Liver (tissue), 9 donors: ENCODE data around the gene KIRREL3. TPM values are rescaled to one million over a fixed set of nuclear protein-coding genes. Genes with fewer than 3 reads are reported as not detected.

Source experiments
- DNase-seq: peaks from one replicate; pipeline ENCODE4 v3.0.0-alpha.2; 2017; ENCODE audit warnings: low spot score
- H3K27ac ChIP-seq, 2 donors: one replicate each; pipeline ENCODE4 v1.7.0; 2013; ENCODE audit warnings: inconsistent platforms in 2 of 2, low read length in 2 of 2, control low read depth in 1 of 2, low read depth in 1 of 2, mild to moderate bottlenecking in 1 of 2
- H3K27me3 ChIP-seq, 4 donors: one replicate each; pipeline versions ENCODE4 v1.6.1 to v1.7.0; 2013; ENCODE audit warnings: low read length in 3 of 4, inconsistent platforms in 1 of 4, mild to moderate bottlenecking in 1 of 4, moderate library complexity in 1 of 4; ENCODE audit not compliant: control insufficient read depth in 4 of 4, insufficient read depth in 4 of 4
- H3K36me3 ChIP-seq, 4 donors: one replicate each; pipeline versions ENCODE4 v1.6.1 to v1.7.0; 2013; ENCODE audit warnings: low read length in 3 of 4, mild to moderate bottlenecking in 3 of 4, low read depth in 1 of 4, moderate library complexity in 1 of 4; ENCODE audit not compliant: control insufficient read depth in 4 of 4, insufficient read depth in 3 of 4
- H3K4me1 ChIP-seq, 4 donors: one replicate each; pipeline versions ENCODE4 v1.6.1 to v1.7.0; 2013; ENCODE audit warnings: low read length in 3 of 4, mild to moderate bottlenecking in 3 of 4, moderate library complexity in 1 of 4; ENCODE audit not compliant: control insufficient read depth in 4 of 4, insufficient read depth in 4 of 4
- H3K4me3 ChIP-seq, 3 donors: one replicate each; pipeline versions ENCODE4 v1.6.1 to v1.7.0; 2013; ENCODE audit warnings: low read length in 3 of 3, control low read depth in 1 of 3, low read depth in 1 of 3, mild to moderate bottlenecking in 1 of 3
- H3K9ac ChIP-seq, 2 donors: one replicate each; pipeline ENCODE4 v1.7.0; 2013; ENCODE audit warnings: low read length in 2 of 2, mild to moderate bottlenecking in 2 of 2, moderate library complexity in 2 of 2, control low read depth in 1 of 2, low read depth in 1 of 2
- H3K9me3 ChIP-seq, 4 donors: one replicate each; pipeline versions ENCODE4 v1.6.1 to v1.7.0; 2013; ENCODE audit warnings: low read length in 3 of 4; ENCODE audit not compliant: control insufficient read depth in 4 of 4
- EGR1 ChIP-seq, 2 donors: IDR thresholded peaks; 2 replicates each; pipeline ENCODE4 v1.6.1; 2016 to 2018; ENCODE audit warnings: antibody characterized with exemption in 2 of 2, low read depth in 2 of 2
- FOXA1 ChIP-seq: IDR thresholded peaks from 2 replicates; pipeline ENCODE4 v1.6.1; 2016; ENCODE audit warnings: antibody characterized with exemption
- GABPA ChIP-seq, 2 donors: IDR thresholded peaks in 1 of 2; conservative IDR thresholded peaks in 1 of 2; 2 replicates each; pipeline ENCODE4 v1.6.1; 2016; ENCODE audit warnings: antibody characterized with exemption in 2 of 2, mild to moderate bottlenecking in 1 of 2, moderate library complexity in 1 of 2
- HNF4A ChIP-seq, 2 donors: conservative IDR thresholded peaks; 2 replicates each; pipeline ENCODE4 v1.6.1; 2016; ENCODE audit warnings: antibody characterized with exemption in 2 of 2, mild to moderate bottlenecking in 2 of 2
- HNF4G ChIP-seq: IDR thresholded peaks from 2 replicates; pipeline ENCODE4 v1.6.1; 2016; ENCODE audit warnings: antibody characterized with exemption
- NR2F2 ChIP-seq: IDR thresholded peaks from 2 replicates; pipeline ENCODE4 v1.6.1; 2016; ENCODE audit warnings: antibody characterized with exemption
- REST ChIP-seq: IDR thresholded peaks from 2 replicates; pipeline ENCODE4 v1.6.1; 2016; ENCODE audit warnings: antibody characterized with exemption, mild to moderate bottlenecking
- RXRA ChIP-seq, 2 donors: IDR thresholded peaks; 2 replicates each; pipeline ENCODE4 v1.6.1; 2017 to 2018; ENCODE audit warnings: antibody characterized with exemption in 2 of 2, mild to moderate bottlenecking in 1 of 2
- SP1 ChIP-seq: IDR thresholded peaks from 2 replicates; pipeline ENCODE4 v1.6.1; 2018; ENCODE audit warnings: antibody characterized with exemption, mild to moderate bottlenecking
- YY1 ChIP-seq: IDR thresholded peaks from 2 replicates; pipeline ENCODE4 v1.6.1; 2016; ENCODE audit warnings: antibody characterized with exemption, mild to moderate bottlenecking
- WGBS: extraction: QIAGEN DNeasy Blood & Tissue Kit; methylation state at CpG from one replicate; pipeline ENCODE4 v1.1.7; 2013; 5-methylcytosine and 5-hydroxymethylcytosine counted together
- polyA plus RNA-seq, 2 donors: library from polyadenylated mRNA; stranded (reverse) in 1 of 2; unstranded in 1 of 2; fragments of 200-250 nt in 1 of 2; fragments of >200 nt in 1 of 2; fragmentation: Nextera tagmentation in 1 of 2; extraction: Ambion mirVana in 1 of 2; gene quantifications; one replicate each; pipeline versions ENCODE4 v1.2.1 to v1.2.3, GENCODE V29; 2013 to 2015
- total RNA-seq, 2 donors: library from RNA; depleted of rRNA; stranded (reverse); fragments of >200 nt; gene quantifications; one replicate each; pipeline ENCODE4 v1.2.3, GENCODE V29; 2014
- TF ChIP-seq, protein P1 (sequence below): IDR thresholded peaks from 2 replicates; pipeline ENCODE4 v1.6.1; 2016; ENCODE audit warnings: antibody characterized with exemption
- TF ChIP-seq, protein P2 (sequence below): IDR thresholded peaks from 2 replicates; pipeline ENCODE4 v1.6.1; 2016; ENCODE audit warnings: antibody characterized with exemption
- donor health status: healthy.
- donor health status: healthy.
- donor health status: healthy.
- donor health status: healthy.
- donor health status: healthy.

KIRREL3 gene
- total and polyA plus RNA-seq, 4 donors: 0.03 to 0.29 (median 0.08) TPM; not detected in 1

DNA sequence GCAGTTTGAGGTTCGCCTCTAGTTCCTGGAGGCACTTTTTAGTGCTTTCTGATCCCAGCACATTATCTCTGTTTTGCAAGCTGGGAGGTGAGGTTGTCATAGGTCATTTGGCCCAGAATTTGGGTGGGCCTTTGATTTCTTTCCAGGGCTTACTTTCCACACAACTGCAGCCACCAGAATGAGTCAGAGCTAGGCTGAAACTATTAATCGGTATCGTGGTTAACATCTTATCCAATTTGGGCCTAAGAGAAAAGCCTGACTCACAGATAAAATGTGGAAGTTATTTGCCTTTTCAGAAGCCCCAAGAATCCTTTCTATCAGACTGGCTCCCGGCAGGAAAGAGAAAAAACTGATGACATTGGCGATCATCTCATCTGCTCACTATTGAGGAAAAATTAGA lies 166.4 kb downstream of the KIRREL3 start:
- H3K4me1 ChIP-seq: no peaks in the 10 kb centered on the region
- H3K36me3 ChIP-seq: no peaks in the 10 kb centered on the region
- no peak overlapping the region for H3K4me3 ChIP-seq
- H3K27me3 ChIP-seq: peaks cover 0 to 3% (median 0%) of the 10 kb centered on the region in 4 donors
- no peak overlapping the region for H3K9ac ChIP-seq
- 84% methylated on average over 5 of the region's 5 CpGs for WGBS
- no peak overlapping the region for H3K27ac ChIP-seq
- DNase-seq: no peak
- TF ChIP-seq NR2F2 (no peak), RXRA (IDR thresholded peaks at IDR 0.05) (no peak), HNF4G (no peak), SP1 (no peak), REST (no peak), YY1 (no peak), FOXA1 (no peak)
- TF ChIP-seq, protein P1, sequence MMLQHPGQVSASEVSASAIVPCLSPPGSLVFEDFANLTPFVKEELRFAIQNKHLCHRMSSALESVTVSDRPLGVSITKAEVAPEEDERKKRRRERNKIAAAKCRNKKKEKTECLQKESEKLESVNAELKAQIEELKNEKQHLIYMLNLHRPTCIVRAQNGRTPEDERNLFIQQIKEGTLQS: no peak
- H3K9me3 ChIP-seq: peaks cover 0 to 2% (median 0%) of the 10 kb centered on the region in 4 donors

GRCh38 chr11:126833065-126833464 lies 167.5 kb downstream of the KIRREL3 start:
- Histone ChIP-seq H3K27me3 (peaks cover 0 to 3% (median 0%) of the 10 kb centered on the region in 4 donors), H3K27ac (no peak overlapping the region), H3K9ac (no peak overlapping the region), H3K4me3 (no peak overlapping the region), H3K36me3 (no peaks in the 10 kb centered on the region), H3K9me3 (peaks cover 0 to 2% (median 0%) of the 10 kb centered on the region in 4 donors), H3K4me1 (no peaks in the 10 kb centered on the region)
- no peak for DNase-seq
- WGBS: 92% methylated on average over 1 of the region's 1 CpG
- TF ChIP-seq HNF4G: no peak
- TF ChIP-seq, protein P1: no peak
- no peak for TF ChIP-seq HNF4A (conservative IDR thresholded peaks at IDR 0.05)

DNA sequence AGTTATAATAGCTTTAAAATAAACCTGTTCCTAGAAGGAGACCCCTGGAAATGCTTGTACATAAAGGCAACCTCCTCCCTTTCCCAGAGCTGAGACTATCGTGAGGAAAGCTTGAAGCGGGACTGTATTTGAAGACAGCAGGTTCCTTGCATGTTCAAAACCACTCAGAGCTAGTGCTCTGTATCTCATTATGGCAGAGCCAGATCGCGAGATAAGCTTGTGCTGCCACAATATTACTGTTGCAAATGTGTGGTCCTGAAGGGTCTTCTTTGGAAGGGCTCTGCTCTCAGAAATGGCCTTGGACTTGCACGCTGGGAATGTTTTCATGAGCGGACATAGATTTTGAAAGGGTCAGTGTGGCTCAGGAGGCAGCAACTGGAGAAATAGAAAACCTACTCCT lies 168.2 kb downstream of the KIRREL3 start:
- peaks cover 0 to 3% (median 0%) of the 10 kb centered on the region in 4 donors for H3K27me3 ChIP-seq
- no peak for DNase-seq
- H3K27ac ChIP-seq: no peak overlapping the region
- H3K9me3 ChIP-seq: peaks cover 0 to 2% (median 0%) of the 10 kb centered on the region in 4 donors
- 83% methylated on average over 6 of the region's 6 CpGs for WGBS
- H3K36me3 ChIP-seq: no peaks in the 10 kb centered on the region
- no peak overlapping the region for H3K4me3 ChIP-seq
- no peaks in the 10 kb centered on the region for H3K4me1 ChIP-seq
- no peak overlapping the region for H3K9ac ChIP-seq
- TF ChIP-seq, protein P2, sequence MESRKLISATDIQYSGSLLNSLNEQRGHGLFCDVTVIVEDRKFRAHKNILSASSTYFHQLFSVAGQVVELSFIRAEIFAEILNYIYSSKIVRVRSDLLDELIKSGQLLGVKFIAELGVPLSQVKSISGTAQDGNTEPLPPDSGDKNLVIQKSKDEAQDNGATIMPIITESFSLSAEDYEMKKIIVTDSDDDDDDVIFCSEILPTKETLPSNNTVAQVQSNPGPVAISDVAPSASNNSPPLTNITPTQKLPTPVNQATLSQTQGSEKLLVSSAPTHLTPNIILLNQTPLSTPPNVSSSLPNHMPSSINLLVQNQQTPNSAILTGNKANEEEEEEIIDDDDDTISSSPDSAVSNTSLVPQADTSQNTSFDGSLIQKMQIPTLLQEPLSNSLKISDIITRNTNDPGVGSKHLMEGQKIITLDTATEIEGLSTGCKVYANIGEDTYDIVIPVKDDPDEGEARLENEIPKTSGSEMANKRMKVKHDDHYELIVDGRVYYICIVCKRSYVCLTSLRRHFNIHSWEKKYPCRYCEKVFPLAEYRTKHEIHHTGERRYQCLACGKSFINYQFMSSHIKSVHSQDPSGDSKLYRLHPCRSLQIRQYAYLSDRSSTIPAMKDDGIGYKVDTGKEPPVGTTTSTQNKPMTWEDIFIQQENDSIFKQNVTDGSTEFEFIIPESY: no peak
- no peak for TF ChIP-seq HNF4G
- TF ChIP-seq EGR1 (IDR thresholded peaks at IDR 0.05; ENCODE audit: low read depth in 2 of 2): no peak
- TF ChIP-seq GABPA (IDR thresholded peaks at IDR 0.05 in 1 of 2, conservative IDR thresholded peaks at IDR 0.05 in 1 of 2): no peak
